ENCODE results near the gene DSG2. TPM values are rescaled to one million over a fixed set of nuclear protein-coding genes. Genes with fewer than 3 reads are reported as not detected.

DSG2 gene
- total RNA-seq (2021; ENCODE audit: unreplicated experiment) = 123 TPM
- polyA plus RNA-seq (2012) = 69.2 and 81.4 TPM in 2 replicates
- percentile 93 among the genes with signal in this experiment for Bru-seq, nascent RNA
- BruChase-seq, experiment 1, labeled RNA remaining after a 6-hour chase = percentile 97 among the genes with signal in this experiment
- BruChase-seq, experiment 2, labeled RNA remaining after a 2-hour chase = percentile 90 among the genes with signal in this experiment
- long read RNA-seq, full-length matches to known transcripts = 257 of 306 reads
- long read RNA-seq, partial matches to known transcripts = 22 of 306 reads
- long read RNA-seq, other reads (novel, unspliced or antisense) = 27 of 306 reads

- peaks cover 14 to 23% of the 10 kb centered on the region in 2 experiments for H3K4me1 ChIP-seq (ENCODE audit: control insufficient read depth in 1 of 2, insufficient read depth in 2 of 2, low read length in 2 of 2)
- H3K4me2 ChIP-seq (ENCODE audit: low read length) = peak within 1 kb of the TSS; percentile 86
- no peaks in the 10 kb centered on the region for H4K20me1 ChIP-seq (ENCODE audit: insufficient read depth)
- no TSS peak for BruUV-seq (replicated peaks)
- peak within 1 kb of the TSS; percentile 98 for H3K9ac ChIP-seq (ENCODE audit: low read length)
- peaks cover 49% of the 10 kb centered on the region for H3K79me2 ChIP-seq (ENCODE audit: insufficient read depth, low read length)
- H3K9me3 ChIP-seq (ENCODE audit: control insufficient read depth in 1 of 2, insufficient read depth in 1 of 2, low read depth in 1 of 2, low read length in 2 of 2) = no peaks in the 10 kb centered on the region
- intact Hi-C loops (cut with micrococcal nuclease) = no loop called here
- H3K9me2 ChIP-seq (ENCODE audit: insufficient read depth) = no peaks in the 10 kb centered on the region
- no peaks in the 10 kb centered on the region for H3K36me3 ChIP-seq (ENCODE audit: control insufficient read depth in 1 of 2, insufficient read depth in 2 of 2, low read length in 2 of 2)
- peak within 1 kb of the TSS; percentile 92 to 99 for H3K4me3 ChIP-seq (replicated peaks in 1 of 2; ENCODE audit: low read depth in 1 of 2, low read length in 2 of 2)
- DNase-seq (ENCODE audit: low read depth, low spot score) = no peak
- peak within 1 kb of the TSS; percentile 84 for H3K27ac ChIP-seq (ENCODE audit: low read depth, low read length)
- CTCF ChIA-PET = interaction anchor here (1.0 to 1.2 kb wide), 2 partner anchors 14 to 73 kb away, joined by 3 read pairs; no protein-coding TSS in a partner anchor
- TF ChIP-seq POLR2A (IDR thresholded peaks at IDR 0.05; ENCODE audit: borderline replicate concordance, extremely low read depth, insufficient read depth, insufficient read length) = peak; percentile 15
- TF ChIP-seq FOSL1 (IDR thresholded peaks at IDR 0.05; ENCODE audit: low read depth) = no peak
- TF ChIP-seq EGR1 (IDR thresholded peaks at IDR 0.05; ENCODE audit: low read depth) = no peak
- TF ChIP-seq SRF (IDR thresholded peaks at IDR 0.05; ENCODE audit: low read depth) = no peak
- peak; percentile 5; the same call in 1 of the 2 replicates for TF ChIP-seq SIN3A (IDR thresholded peaks at IDR 0.05; ENCODE audit: low read depth)
- TF ChIP-seq REST (IDR thresholded peaks at IDR 0.05; ENCODE audit: low read depth) = no peak
- no peak for TF ChIP-seq CBX3 (IDR thresholded peaks at IDR 0.05; ENCODE audit: low read depth)
- TF ChIP-seq JUND (IDR thresholded peaks at IDR 0.05) = no peak
- no peak for TF ChIP-seq TCF7L2 (IDR thresholded peaks at IDR 0.05; ENCODE audit: borderline replicate concordance, extremely low read depth, insufficient read depth, insufficient read length)
- peak; percentile 62; the same call in 1 of the 2 replicates for TF ChIP-seq POLR2AphosphoS5 (IDR thresholded peaks at IDR 0.05; ENCODE audit: low read depth, low read length)
- TF ChIP-seq CEBPB (IDR thresholded peaks at IDR 0.05; ENCODE audit: low read depth) = no peak
- TF ChIP-seq RAD21 (IDR thresholded peaks at IDR 0.05; ENCODE audit: low read depth) = no peak
- TF ChIP-seq YY1 (IDR thresholded peaks at IDR 0.05; ENCODE audit: extremely low read depth, insufficient replicate concordance, low read depth, low read length) = peak; percentile 68
- TF ChIP-seq ZFX (IDR thresholded peaks at IDR 0.05) = peak; percentile 78
- no peak for TF ChIP-seq EZH2phosphoT487 (IDR thresholded peaks at IDR 0.05; ENCODE audit: borderline replicate concordance)
- TF ChIP-seq ATF3 (IDR thresholded peaks at IDR 0.05) = no peak
- TF ChIP-seq EZH2 (IDR thresholded peaks at IDR 0.05) = no peak
- peak; percentile 41 for TF ChIP-seq MAX (IDR thresholded peaks at IDR 0.05)
- POLR2A ChIA-PET = no interaction called here
- ATAC-seq = peak; percentile 91
- H3K27me3 ChIP-seq (ENCODE audit: insufficient read depth, low read length) = no peaks in the 10 kb centered on the region
- no peak within 1 kb of the TSS for H2AFZ ChIP-seq (ENCODE audit: low read depth, low read length, poor library complexity, severe bottlenecking)
- RAD21 ChIA-PET (ENCODE audit: low non-redundant PET in 1 of 2, low total read pairs in 2 of 2, uncharacterized antibody in 2 of 2, unreplicated experiment in 2 of 2) = interaction anchor here in 1 of 2 experiments (0.6 kb wide), 1 partner anchor 74 kb away, joined by 3 read pairs; no protein-coding TSS in a partner anchor
These were observed at the start of gene DSG2 for GRCh38 chr18:31497836-31498573. TSS of gene DSG2 (plus strand) at chr18:31498177. CDS start at chr18:31498252, 75 bp downstream.

All from HCT116 (cell line).